ENCODE data around the gene ERI3. TPM values are rescaled to one million over a fixed set of nuclear protein-coding genes. Genes with fewer than 3 reads are reported as not detected.
A peak's percentile ranks its signal among the peaks of the same experiment; 100 is the strongest.

The ERI3 gene
- total and polyA plus RNA-seq, 2 of the 13 experiments (the other 11 are each of a cell fraction or from before 2014, with no cell fraction given) = 35.6 to 35.9 TPM

GRCh38 chr1:44283524-44284173 is 71.4 kb downstream of the ERI3 start (continued):
- TF ChIP-seq PRMT3 (CRISPR knock-in tag; IDR thresholded peaks at IDR 0.05; ENCODE audit: borderline replicate concordance, low read depth) = no peak
- TF ChIP-seq ZNF142 (CRISPR knock-in tag; IDR thresholded peaks at IDR 0.05) = 0 out of 2 replicates have a peak, but pooled peaks have one; percentile 58
- TF ChIP-seq TEAD3 (CRISPR knock-in tag; optimal IDR thresholded peaks at IDR 0.05; ENCODE audit: borderline replicate concordance) = peak; percentile 91
- TF ChIP-seq, protein P1, sequence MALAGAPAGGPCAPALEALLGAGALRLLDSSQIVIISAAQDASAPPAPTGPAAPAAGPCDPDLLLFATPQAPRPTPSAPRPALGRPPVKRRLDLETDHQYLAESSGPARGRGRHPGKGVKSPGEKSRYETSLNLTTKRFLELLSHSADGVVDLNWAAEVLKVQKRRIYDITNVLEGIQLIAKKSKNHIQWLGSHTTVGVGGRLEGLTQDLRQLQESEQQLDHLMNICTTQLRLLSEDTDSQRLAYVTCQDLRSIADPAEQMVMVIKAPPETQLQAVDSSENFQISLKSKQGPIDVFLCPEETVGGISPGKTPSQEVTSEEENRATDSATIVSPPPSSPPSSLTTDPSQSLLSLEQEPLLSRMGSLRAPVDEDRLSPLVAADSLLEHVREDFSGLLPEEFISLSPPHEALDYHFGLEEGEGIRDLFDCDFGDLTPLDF (CRISPR knock-in tag; IDR thresholded peaks at IDR 0.05) = no peak
- TF ChIP-seq DNMT3B (CRISPR knock-in tag; conservative IDR thresholded peaks at IDR 0.05) = no peak; the same call in 1 of the 2 replicates
- TF ChIP-seq ZBTB46 (CRISPR knock-in tag; IDR thresholded peaks at IDR 0.05; ENCODE audit: borderline replicate concordance) = no peak
- TF ChIP-seq NR2F2 (IDR thresholded peaks at IDR 0.05; ENCODE audit: borderline replicate concordance, low read depth) = peak; percentile 76; the same call in 1 of the 2 replicates
- peak; percentile 49 for TF ChIP-seq SPEN (CRISPR knock-in tag; IDR thresholded peaks at IDR 0.05; ENCODE audit: low read depth)
- TF ChIP-seq AHDC1 (CRISPR knock-in tag; IDR thresholded peaks at IDR 0.05; ENCODE audit: borderline replicate concordance) = peak; percentile 98
- TF ChIP-seq ZNF484 (CRISPR knock-in tag; IDR thresholded peaks at IDR 0.05; ENCODE audit: borderline replicate concordance, low read depth) = no peak
- no peak; the same call in 1 of the 2 replicates for TF ChIP-seq ZSCAN5A (CRISPR knock-in tag; IDR thresholded peaks at IDR 0.05; ENCODE audit: borderline replicate concordance)
